ENCODE measurements around the gene INSYN2A. TPM values are rescaled to one million over a fixed set of nuclear protein-coding genes. Genes with fewer than 3 reads are reported as not detected.

INSYN2A gene
- total and polyA plus RNA-seq, 4 donors, result 0.54 TPM; not detected in 3

GRCh38 chr10:127154831-127155620 is 41.4 kb downstream of the INSYN2A start:
- H3K4me3 ChIP-seq (ENCODE audit: low read depth in 1 of 3, low read length in 3 of 3), result no peak overlapping the region
- no peaks in the 10 kb centered on the region for H3K36me3 ChIP-seq (ENCODE audit: control insufficient read depth in 4 of 4, insufficient read depth in 3 of 4, low read depth in 1 of 4, low read length in 3 of 4)
- WGBS, result 83% methylated on average over 9 of the region's 9 CpGs
- H3K27ac ChIP-seq (ENCODE audit: low read depth in 1 of 2, low read length in 2 of 2), result no peak overlapping the region
- H3K9me3 ChIP-seq (ENCODE audit: control insufficient read depth in 4 of 4, low read length in 3 of 4), result no peaks in the 10 kb centered on the region
- TF ChIP-seq FOXA1 (IDR thresholded peaks at IDR 0.05) (no peak), TAF1 (conservative IDR thresholded peaks at IDR 0.05) (no peak), RXRA (IDR thresholded peaks at IDR 0.05) (no peak), SP1 (IDR thresholded peaks at IDR 0.05) (no peak), HNF4G (IDR thresholded peaks at IDR 0.05) (no peak), NR2F2 (IDR thresholded peaks at IDR 0.05) (no peak), EGR1 (IDR thresholded peaks at IDR 0.05; ENCODE audit: low read depth in 2 of 2) (no peak), FOXA2 (IDR thresholded peaks at IDR 0.05) (no peak), YY1 (IDR thresholded peaks at IDR 0.05) (no peak), JUND (IDR thresholded peaks at IDR 0.05) (no peak), RAD21 (IDR thresholded peaks at IDR 0.05) (no peak), HNF4A (conservative IDR thresholded peaks at IDR 0.05) (no peak)
- TF ChIP-seq, protein P1, sequence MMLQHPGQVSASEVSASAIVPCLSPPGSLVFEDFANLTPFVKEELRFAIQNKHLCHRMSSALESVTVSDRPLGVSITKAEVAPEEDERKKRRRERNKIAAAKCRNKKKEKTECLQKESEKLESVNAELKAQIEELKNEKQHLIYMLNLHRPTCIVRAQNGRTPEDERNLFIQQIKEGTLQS (IDR thresholded peaks at IDR 0.05), result no peak
- TF ChIP-seq, protein P2, sequence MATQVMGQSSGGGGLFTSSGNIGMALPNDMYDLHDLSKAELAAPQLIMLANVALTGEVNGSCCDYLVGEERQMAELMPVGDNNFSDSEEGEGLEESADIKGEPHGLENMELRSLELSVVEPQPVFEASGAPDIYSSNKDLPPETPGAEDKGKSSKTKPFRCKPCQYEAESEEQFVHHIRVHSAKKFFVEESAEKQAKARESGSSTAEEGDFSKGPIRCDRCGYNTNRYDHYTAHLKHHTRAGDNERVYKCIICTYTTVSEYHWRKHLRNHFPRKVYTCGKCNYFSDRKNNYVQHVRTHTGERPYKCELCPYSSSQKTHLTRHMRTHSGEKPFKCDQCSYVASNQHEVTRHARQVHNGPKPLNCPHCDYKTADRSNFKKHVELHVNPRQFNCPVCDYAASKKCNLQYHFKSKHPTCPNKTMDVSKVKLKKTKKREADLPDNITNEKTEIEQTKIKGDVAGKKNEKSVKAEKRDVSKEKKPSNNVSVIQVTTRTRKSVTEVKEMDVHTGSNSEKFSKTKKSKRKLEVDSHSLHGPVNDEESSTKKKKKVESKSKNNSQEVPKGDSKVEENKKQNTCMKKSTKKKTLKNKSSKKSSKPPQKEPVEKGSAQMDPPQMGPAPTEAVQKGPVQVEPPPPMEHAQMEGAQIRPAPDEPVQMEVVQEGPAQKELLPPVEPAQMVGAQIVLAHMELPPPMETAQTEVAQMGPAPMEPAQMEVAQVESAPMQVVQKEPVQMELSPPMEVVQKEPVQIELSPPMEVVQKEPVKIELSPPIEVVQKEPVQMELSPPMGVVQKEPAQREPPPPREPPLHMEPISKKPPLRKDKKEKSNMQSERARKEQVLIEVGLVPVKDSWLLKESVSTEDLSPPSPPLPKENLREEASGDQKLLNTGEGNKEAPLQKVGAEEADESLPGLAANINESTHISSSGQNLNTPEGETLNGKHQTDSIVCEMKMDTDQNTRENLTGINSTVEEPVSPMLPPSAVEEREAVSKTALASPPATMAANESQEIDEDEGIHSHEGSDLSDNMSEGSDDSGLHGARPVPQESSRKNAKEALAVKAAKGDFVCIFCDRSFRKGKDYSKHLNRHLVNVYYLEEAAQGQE (IDR thresholded peaks at IDR 0.05), result no peak
- TF ChIP-seq, protein P3, sequence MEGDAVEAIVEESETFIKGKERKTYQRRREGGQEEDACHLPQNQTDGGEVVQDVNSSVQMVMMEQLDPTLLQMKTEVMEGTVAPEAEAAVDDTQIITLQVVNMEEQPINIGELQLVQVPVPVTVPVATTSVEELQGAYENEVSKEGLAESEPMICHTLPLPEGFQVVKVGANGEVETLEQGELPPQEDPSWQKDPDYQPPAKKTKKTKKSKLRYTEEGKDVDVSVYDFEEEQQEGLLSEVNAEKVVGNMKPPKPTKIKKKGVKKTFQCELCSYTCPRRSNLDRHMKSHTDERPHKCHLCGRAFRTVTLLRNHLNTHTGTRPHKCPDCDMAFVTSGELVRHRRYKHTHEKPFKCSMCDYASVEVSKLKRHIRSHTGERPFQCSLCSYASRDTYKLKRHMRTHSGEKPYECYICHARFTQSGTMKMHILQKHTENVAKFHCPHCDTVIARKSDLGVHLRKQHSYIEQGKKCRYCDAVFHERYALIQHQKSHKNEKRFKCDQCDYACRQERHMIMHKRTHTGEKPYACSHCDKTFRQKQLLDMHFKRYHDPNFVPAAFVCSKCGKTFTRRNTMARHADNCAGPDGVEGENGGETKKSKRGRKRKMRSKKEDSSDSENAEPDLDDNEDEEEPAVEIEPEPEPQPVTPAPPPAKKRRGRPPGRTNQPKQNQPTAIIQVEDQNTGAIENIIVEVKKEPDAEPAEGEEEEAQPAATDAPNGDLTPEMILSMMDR (IDR thresholded peaks at IDR 0.05; ENCODE audit: low read depth, low read length, missing input control), result no peak
- H3K27me3 ChIP-seq (ENCODE audit: control insufficient read depth in 4 of 4, insufficient read depth in 4 of 4, low read length in 3 of 4), result no peaks in the 10 kb centered on the region
- DNase-seq (ENCODE audit: low spot score), result no peak
- peaks cover 0 to 15% (median 14%) of the 10 kb centered on the region in 4 donors for H3K4me1 ChIP-seq (ENCODE audit: control insufficient read depth in 4 of 4, insufficient read depth in 4 of 4, low read length in 3 of 4)
- H3K9ac ChIP-seq (ENCODE audit: low read depth in 1 of 2, low read length in 2 of 2), result no peak overlapping the region

GRCh38 chr10:127153181-127153580 is 43.2 kb downstream of the INSYN2A start:
- DNase-seq (ENCODE audit: low spot score), result no peak
- no peak overlapping the region for H3K9ac ChIP-seq (ENCODE audit: low read depth in 1 of 2, low read length in 2 of 2)
- no peaks in the 10 kb centered on the region for H3K27me3 ChIP-seq (ENCODE audit: control insufficient read depth in 4 of 4, insufficient read depth in 4 of 4, low read length in 3 of 4)
- no peak overlapping the region for H3K4me3 ChIP-seq (ENCODE audit: low read depth in 1 of 3, low read length in 3 of 3)
- H3K27ac ChIP-seq (ENCODE audit: low read depth in 1 of 2, low read length in 2 of 2), result no peak overlapping the region
- WGBS, result 90% methylated on average over 4 of the region's 4 CpGs
- no peaks in the 10 kb centered on the region for H3K36me3 ChIP-seq (ENCODE audit: control insufficient read depth in 4 of 4, insufficient read depth in 3 of 4, low read depth in 1 of 4, low read length in 3 of 4)
- peaks cover 0 to 15% (median 14%) of the 10 kb centered on the region in 4 donors for H3K4me1 ChIP-seq (ENCODE audit: control insufficient read depth in 4 of 4, insufficient read depth in 4 of 4, low read length in 3 of 4)
- H3K9me3 ChIP-seq (ENCODE audit: control insufficient read depth in 4 of 4, low read length in 3 of 4), result no peaks in the 10 kb centered on the region
- TF ChIP-seq TAF1 (conservative IDR thresholded peaks at IDR 0.05), result no peak
- TF ChIP-seq FOXA2 (IDR thresholded peaks at IDR 0.05), result no peak
- TF ChIP-seq HNF4A (conservative IDR thresholded peaks at IDR 0.05), result no peak
- TF ChIP-seq MAX (IDR thresholded peaks at IDR 0.05), result no peak
- TF ChIP-seq, protein P3 (IDR thresholded peaks at IDR 0.05; ENCODE audit: low read depth, low read length, missing input control), result no peak
- no peak for TF ChIP-seq NR2F2 (IDR thresholded peaks at IDR 0.05)
- TF ChIP-seq FOXA1 (IDR thresholded peaks at IDR 0.05), result no peak
- TF ChIP-seq, protein P2 (IDR thresholded peaks at IDR 0.05), result no peak
- TF ChIP-seq RAD21 (IDR thresholded peaks at IDR 0.05), result no peak
- TF ChIP-seq, protein P1 (IDR thresholded peaks at IDR 0.05), result no peak
- no peak for TF ChIP-seq SP1 (IDR thresholded peaks at IDR 0.05)
- no peak for TF ChIP-seq GABPA (IDR thresholded peaks at IDR 0.05 in 1 of 2, conservative IDR thresholded peaks at IDR 0.05 in 1 of 2)
- TF ChIP-seq HNF4G (IDR thresholded peaks at IDR 0.05), result no peak
- TF ChIP-seq YY1 (IDR thresholded peaks at IDR 0.05), result no peak
